Mesenchymal stem cell (in vitro differentiated cells and primary cell): ENCODE data around the gene RDH13.

Source experiments
- DNase-seq: peaks from one replicate; pipeline ENCODE4 v3.0.0-alpha.2; 2013
- H2AFZ ChIP-seq: one replicate; pipeline ENCODE4 v1.6.1; 2013; ENCODE audit warnings: low read depth, mild to moderate bottlenecking, control low read depth, inconsistent platforms, low read length, moderate library complexity
- H2AK5ac ChIP-seq: 2 replicates; pipeline ENCODE4 v1.6.1; 2013; ENCODE audit warnings: low read length, moderate library complexity, mild to moderate bottlenecking, inconsistent platforms; ENCODE audit not compliant: severe bottlenecking
- H2BK120ac ChIP-seq: one replicate; pipeline ENCODE4 v1.6.1; 2013; ENCODE audit warnings: low read depth, mild to moderate bottlenecking, inconsistent platforms, low read length, moderate library complexity
- H2BK12ac ChIP-seq, 2 experiments: one replicate each; pipeline ENCODE4 v1.6.1; 2013; ENCODE audit warnings: inconsistent platforms in 2 of 2, low read length in 2 of 2, mild to moderate bottlenecking in 2 of 2, moderate library complexity in 2 of 2, control low read depth in 1 of 2
- H2BK15ac ChIP-seq: one replicate; pipeline ENCODE4 v1.6.1; 2013; ENCODE audit warnings: mild to moderate bottlenecking, low read depth, inconsistent platforms; ENCODE audit not compliant: poor library complexity, severe bottlenecking
- H2BK5ac ChIP-seq: 2 replicates; pipeline ENCODE4 v1.6.1; 2013; ENCODE audit warnings: low read depth, mild to moderate bottlenecking, low read length, control low read depth, inconsistent platforms; ENCODE audit not compliant: poor library complexity, severe bottlenecking
- H3K14ac ChIP-seq, 2 experiments: one replicate each; pipeline ENCODE4 v1.6.1; 2013; ENCODE audit warnings: inconsistent platforms in 2 of 2, low read length in 2 of 2, control low read depth in 1 of 2, mild to moderate bottlenecking in 1 of 2, moderate library complexity in 1 of 2
- H3K18ac ChIP-seq, 2 experiments: one replicate each; pipeline ENCODE4 v1.6.1; 2013; ENCODE audit warnings: inconsistent platforms in 2 of 2, low read length in 2 of 2, control low read depth in 1 of 2, low read depth in 1 of 2, mild to moderate bottlenecking in 1 of 2
- H3K23ac ChIP-seq, 2 experiments: one replicate each; pipeline ENCODE4 v1.6.1; 2013; ENCODE audit warnings: inconsistent platforms in 2 of 2, low read length in 2 of 2, mild to moderate bottlenecking in 2 of 2, moderate library complexity in 2 of 2, control low read depth in 1 of 2
- H3K27ac ChIP-seq: 2 replicates; pipeline ENCODE4 v1.5.1; 2013; ENCODE audit warnings: mild to moderate bottlenecking, moderate library complexity, low read length, control low read depth, inconsistent platforms; ENCODE audit not compliant: poor library complexity, severe bottlenecking
- H3K27me3 ChIP-seq, 2 experiments: 2 replicates each; pipeline versions ENCODE4 v1.6.1 to v1.7.0; 2013; ENCODE audit warnings: low read length in 2 of 2, mild to moderate bottlenecking in 2 of 2, moderate library complexity in 2 of 2, control low read depth in 1 of 2, inconsistent platforms in 1 of 2; ENCODE audit not compliant: control insufficient read depth in 1 of 2, insufficient read depth in 1 of 2
- H3K36me3 ChIP-seq, 2 experiments: 2 replicates each; pipeline versions ENCODE4 v1.6.1 to v1.7.0; 2013; ENCODE audit warnings: low read length in 2 of 2, control low read depth in 1 of 2, inconsistent platforms in 1 of 2, low read depth in 1 of 2, mild to moderate bottlenecking in 1 of 2; ENCODE audit not compliant: insufficient read depth in 2 of 2, control insufficient read depth in 1 of 2
- H3K4ac ChIP-seq, 2 experiments: one replicate each; pipeline ENCODE4 v1.6.1; 2013; ENCODE audit warnings: inconsistent platforms in 2 of 2, low read length in 2 of 2, mild to moderate bottlenecking in 2 of 2, moderate library complexity in 2 of 2, control low read depth in 1 of 2, low read depth in 1 of 2
- H3K4me1 ChIP-seq: 2 replicates; pipeline ENCODE4 v1.6.1; 2013; ENCODE audit warnings: low read depth, low read length, control low read depth; ENCODE audit not compliant: control insufficient read depth, insufficient read depth
- H3K4me2 ChIP-seq: 2 replicates; pipeline ENCODE4 v1.6.1; 2013; ENCODE audit warnings: low read length, mild to moderate bottlenecking, inconsistent platforms; ENCODE audit not compliant: poor library complexity, severe bottlenecking
- H3K4me3 ChIP-seq, 2 experiments: 2 replicates each; pipeline versions ENCODE4 v1.5.1 to v1.7.0; 2013; ENCODE audit warnings: low read length in 2 of 2, mild to moderate bottlenecking in 2 of 2, control low read depth in 1 of 2, low read depth in 1 of 2; ENCODE audit not compliant: insufficient read depth in 1 of 2
- H3K79me1 ChIP-seq: replicated peaks from 2 replicates; pipeline ENCODE4 v1.6.1; 2013; ENCODE audit warnings: mild to moderate bottlenecking, control low read depth, low read length, inconsistent platforms; ENCODE audit not compliant: poor library complexity, severe bottlenecking
- H3K9ac ChIP-seq: 2 replicates; pipeline ENCODE4 v1.7.0; 2013; ENCODE audit warnings: mild to moderate bottlenecking, low read length, moderate library complexity
- H3K9me3 ChIP-seq: 2 replicates; pipeline ENCODE4 v1.7.0; 2013; ENCODE audit warnings: mild to moderate bottlenecking, low read length; ENCODE audit not compliant: control insufficient read depth
- H4K8ac ChIP-seq: one replicate; pipeline ENCODE4 v1.6.1; 2013; ENCODE audit warnings: inconsistent platforms, mild to moderate bottlenecking, low read length, moderate library complexity
- H4K91ac ChIP-seq: one replicate; pipeline ENCODE4 v1.6.1; 2013; ENCODE audit warnings: mild to moderate bottlenecking, low read length, inconsistent platforms
- WGBS: methylation state at CpG from one replicate; pipeline ENCODE4 v1.1.7; 2013; ENCODE audit warnings: mixed read lengths; 5-methylcytosine and 5-hydroxymethylcytosine counted together

Gene RDH13

GRCh38 chr19:55094456-55095259 is 31.7 kb upstream of the RDH13 start:
- 76% methylated on average over 31 of the region's 32 CpGs for WGBS

GRCh38 chr19:55092423-55093318 is 29.7 kb upstream of the RDH13 start:
- Histone ChIP-seq H2AK5ac (no peak overlapping the region), H3K14ac (no peak overlapping the region), H3K9ac (no peak overlapping the region), H4K8ac (no peak overlapping the region), H3K36me3 (peaks cover 30 to 67% of the 10 kb centered on the region in 2 experiments), H3K27ac (no peak overlapping the region), H3K23ac (no peak overlapping the region), H3K9me3 (no peaks in the 10 kb centered on the region), H3K27me3 (no peaks in the 10 kb centered on the region), H4K91ac (no peak overlapping the region), H3K18ac (no peak overlapping the region), H3K79me1 (peaks cover 11% of the 10 kb centered on the region), H2BK5ac (no peak overlapping the region), H2BK12ac (no peak overlapping the region), H2BK120ac (no peak overlapping the region), H2BK15ac (no peak overlapping the region), H3K4me3 (no peak overlapping the region), H3K4me1 (peaks cover 15% of the 10 kb centered on the region), H2AFZ (no peak overlapping the region), H3K4ac (no peak overlapping the region), H3K4me2 (no peak overlapping the region)
- 85% methylated on average over 25 of the region's 49 CpGs for WGBS
- DNase-seq, result no peak

More at GRCh38 chr19:55094456-55095259, 31.7 kb upstream of the RDH13 start:
- Histone ChIP-seq H3K79me1 (peaks cover 29% of the 10 kb centered on the region), H2AK5ac (no peak overlapping the region), H3K14ac (no peak overlapping the region), H4K91ac (peak overlapping the region; percentile 22), H3K9ac (no peak overlapping the region), H3K27ac (no peak overlapping the region), H4K8ac (no peak overlapping the region), H2BK120ac (no peak overlapping the region), H2BK15ac (no peak overlapping the region), H3K36me3 (peaks cover 41 to 76% of the 10 kb centered on the region in 2 experiments), H3K4me2 (no peak overlapping the region), H2BK12ac (no peak overlapping the region), H3K4me3 (peak overlapping the region in 1 of 2 experiments; percentile 14), H3K4ac (no peak overlapping the region), H3K18ac (no peak overlapping the region), H3K4me1 (peaks cover 16% of the 10 kb centered on the region), H2AFZ (no peak overlapping the region), H3K27me3 (no peaks in the 10 kb centered on the region), H3K23ac (no peak overlapping the region), H3K9me3 (no peaks in the 10 kb centered on the region), H2BK5ac (no peak overlapping the region)
- DNase-seq, result no peak

GRCh38 chr19:55091955-55092354 is 29.0 kb upstream of the RDH13 start:
- Histone ChIP-seq H3K14ac (no peak overlapping the region), H3K36me3 (peaks cover 30 to 67% of the 10 kb centered on the region in 2 experiments), H3K27me3 (peaks cover 0 to under 1% of the 10 kb centered on the region in 2 experiments), H2BK5ac (no peak overlapping the region), H3K23ac (no peak overlapping the region), H2BK12ac (no peak overlapping the region), H3K79me1 (peaks cover 10% of the 10 kb centered on the region), H3K4me2 (no peak overlapping the region), H3K4ac (no peak overlapping the region), H3K4me1 (peaks cover 21% of the 10 kb centered on the region), H2BK15ac (no peak overlapping the region), H2AFZ (no peak overlapping the region), H3K9ac (no peak overlapping the region), H2BK120ac (no peak overlapping the region), H3K27ac (no peak overlapping the region), H3K4me3 (no peak overlapping the region), H3K9me3 (no peaks in the 10 kb centered on the region), H4K91ac (no peak overlapping the region), H4K8ac (no peak overlapping the region), H3K18ac (no peak overlapping the region), H2AK5ac (no peak overlapping the region)
- 80% methylated on average over 23 of the region's 27 CpGs for WGBS
- DNase-seq, result no peak
